ENCODE measurements around the gene VWA8. TPM values are rescaled to one million over a fixed set of nuclear protein-coding genes. Genes with fewer than 3 reads are reported as not detected.

The VWA8 gene
- total RNA-seq, 1 experiment from 2014 or later, result 21.4 TPM

- Mint-ChIP-seq H3K4me3 (ENCODE audit: unreplicated experiment) (no peak overlapping the region), H3K27me3 (ENCODE audit: insufficient read depth, unreplicated experiment) (no peaks in the 10 kb centered on the region), H3K27ac (ENCODE audit: low read depth, unreplicated experiment) (no peak overlapping the region), H3K9me3 (ENCODE audit: unreplicated experiment) (no peaks in the 10 kb centered on the region), H3K4me1 (ENCODE audit: insufficient read depth, unreplicated experiment) (peaks cover 14% of the 10 kb centered on the region), H3K36me3 (ENCODE audit: insufficient read depth, unreplicated experiment) (peaks cover 11% of the 10 kb centered on the region)
- BruUV-seq (replicated peaks), result no TSS peak
- CTCF ChIA-PET, result interaction anchor here (0.9 to 2.0 kb wide), 2 partner anchors 41 to 401 kb away, joined by 3 to 5 read pairs; no protein-coding TSS in a partner anchor
- DNase-seq (ENCODE audit: unreplicated experiment), result no peak
- intact Hi-C loops (cut with micrococcal nuclease), result no loop called here
- TF ChIP-seq, protein P1, sequence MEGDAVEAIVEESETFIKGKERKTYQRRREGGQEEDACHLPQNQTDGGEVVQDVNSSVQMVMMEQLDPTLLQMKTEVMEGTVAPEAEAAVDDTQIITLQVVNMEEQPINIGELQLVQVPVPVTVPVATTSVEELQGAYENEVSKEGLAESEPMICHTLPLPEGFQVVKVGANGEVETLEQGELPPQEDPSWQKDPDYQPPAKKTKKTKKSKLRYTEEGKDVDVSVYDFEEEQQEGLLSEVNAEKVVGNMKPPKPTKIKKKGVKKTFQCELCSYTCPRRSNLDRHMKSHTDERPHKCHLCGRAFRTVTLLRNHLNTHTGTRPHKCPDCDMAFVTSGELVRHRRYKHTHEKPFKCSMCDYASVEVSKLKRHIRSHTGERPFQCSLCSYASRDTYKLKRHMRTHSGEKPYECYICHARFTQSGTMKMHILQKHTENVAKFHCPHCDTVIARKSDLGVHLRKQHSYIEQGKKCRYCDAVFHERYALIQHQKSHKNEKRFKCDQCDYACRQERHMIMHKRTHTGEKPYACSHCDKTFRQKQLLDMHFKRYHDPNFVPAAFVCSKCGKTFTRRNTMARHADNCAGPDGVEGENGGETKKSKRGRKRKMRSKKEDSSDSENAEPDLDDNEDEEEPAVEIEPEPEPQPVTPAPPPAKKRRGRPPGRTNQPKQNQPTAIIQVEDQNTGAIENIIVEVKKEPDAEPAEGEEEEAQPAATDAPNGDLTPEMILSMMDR (IDR thresholded peaks at IDR 0.05; ENCODE audit: unreplicated experiment), result no peak
- POLR2A ChIA-PET, result no interaction called here
Measured at GRCh38 chr13:41709511-41709910, 251.4 kb downstream of the VWA8 start.

GRCh38 chr13:41708713-41709112 lies 252.2 kb downstream of the VWA8 start:
- intact Hi-C loops (cut with micrococcal nuclease), result no loop called here
- ChIA-PET CTCF (no interaction called here), POLR2A (no interaction called here)
- BruUV-seq (replicated peaks), result no TSS peak
- peaks cover 14% of the 10 kb centered on the region for H3K4me1 Mint-ChIP-seq (ENCODE audit: insufficient read depth, unreplicated experiment)
- no peak overlapping the region for H3K27ac Mint-ChIP-seq (ENCODE audit: low read depth, unreplicated experiment)
- peaks cover 11% of the 10 kb centered on the region for H3K36me3 Mint-ChIP-seq (ENCODE audit: insufficient read depth, unreplicated experiment)
- H3K27me3 Mint-ChIP-seq (ENCODE audit: insufficient read depth, unreplicated experiment), result no peaks in the 10 kb centered on the region
- no peak overlapping the region for H3K4me3 Mint-ChIP-seq (ENCODE audit: unreplicated experiment)
- DNase-seq (ENCODE audit: unreplicated experiment), result no peak
- TF ChIP-seq, protein P1 (IDR thresholded peaks at IDR 0.05; ENCODE audit: unreplicated experiment), result no peak
- no peaks in the 10 kb centered on the region for H3K9me3 Mint-ChIP-seq (ENCODE audit: unreplicated experiment)

DNA sequence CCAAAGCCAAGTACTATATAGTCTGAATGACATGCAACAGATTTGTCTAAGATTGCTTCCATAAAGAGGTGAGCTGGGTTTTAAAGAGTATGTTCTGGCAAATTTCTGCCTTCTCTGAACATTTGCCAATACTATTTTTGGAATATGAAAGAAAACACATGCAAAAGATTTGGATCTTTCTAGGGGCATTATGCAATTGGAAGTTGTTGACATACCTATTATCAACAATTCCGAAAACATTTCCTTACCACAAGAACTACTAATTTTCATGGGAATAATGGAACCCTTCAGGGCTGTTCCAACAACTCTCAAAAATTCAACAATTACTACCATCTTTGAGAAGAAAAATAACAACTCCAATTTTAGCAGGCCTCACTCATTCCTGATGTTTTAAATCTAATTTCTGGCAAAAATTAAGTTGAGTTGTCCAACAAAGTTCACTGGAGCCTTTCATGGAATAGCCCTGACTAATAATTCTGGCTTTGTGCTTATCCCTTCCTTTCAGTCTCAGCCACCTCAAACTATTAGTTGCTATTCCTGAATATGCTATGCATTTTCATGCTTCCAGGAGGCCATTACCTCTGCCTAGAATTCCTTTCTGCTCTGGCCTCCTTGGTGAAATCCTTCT lies 253.6 kb downstream of the VWA8 start:
- CTCF ChIA-PET, result no interaction called here
- TF ChIP-seq, protein P1 (IDR thresholded peaks at IDR 0.05; ENCODE audit: unreplicated experiment), result no peak
- H3K4me1 Mint-ChIP-seq (ENCODE audit: insufficient read depth, unreplicated experiment), result peaks cover 14% of the 10 kb centered on the region
- POLR2A ChIA-PET, result no interaction called here
- no peak overlapping the region for H3K4me3 Mint-ChIP-seq (ENCODE audit: unreplicated experiment)
- intact Hi-C loops (cut with micrococcal nuclease), result no loop called here
- no TSS peak for BruUV-seq (replicated peaks)
- H3K27me3 Mint-ChIP-seq (ENCODE audit: insufficient read depth, unreplicated experiment), result no peaks in the 10 kb centered on the region
- no peak overlapping the region for H3K27ac Mint-ChIP-seq (ENCODE audit: low read depth, unreplicated experiment)
- DNase-seq (ENCODE audit: unreplicated experiment), result no peak
- H3K36me3 Mint-ChIP-seq (ENCODE audit: insufficient read depth, unreplicated experiment), result peaks cover 5% of the 10 kb centered on the region
- H3K9me3 Mint-ChIP-seq (ENCODE audit: unreplicated experiment), result no peaks in the 10 kb centered on the region

GRCh38 chr13:41706152-41706551 lies 254.8 kb downstream of the VWA8 start:
- intact Hi-C loops (cut with micrococcal nuclease), result no loop called here
- TF ChIP-seq, protein P1 (IDR thresholded peaks at IDR 0.05; ENCODE audit: unreplicated experiment), result no peak
- POLR2A ChIA-PET, result interaction anchor here (0.7 kb wide), 1 partner anchor 441 kb away, joined by 7 read pairs; no protein-coding TSS in a partner anchor
- Mint-ChIP-seq H3K9me3 (ENCODE audit: unreplicated experiment) (no peaks in the 10 kb centered on the region), H3K4me1 (ENCODE audit: insufficient read depth, unreplicated experiment) (peaks cover 16% of the 10 kb centered on the region), H3K27me3 (ENCODE audit: insufficient read depth, unreplicated experiment) (no peaks in the 10 kb centered on the region), H3K27ac (ENCODE audit: low read depth, unreplicated experiment) (no peak overlapping the region), H3K4me3 (ENCODE audit: unreplicated experiment) (no peak overlapping the region), H3K36me3 (ENCODE audit: insufficient read depth, unreplicated experiment) (peaks cover 5% of the 10 kb centered on the region)
- no TSS peak for BruUV-seq (replicated peaks)
- no peak for DNase-seq (ENCODE audit: unreplicated experiment)
- CTCF ChIA-PET, result interaction anchor here (0.7 kb wide), 1 partner anchor 303 kb away, joined by 3 read pairs; no protein-coding TSS in a partner anchor

Data from MCF 10A (cell line).